Ovary (tissue), 9 donors: ENCODE data around the gene PCDHA7. TPM values are rescaled to one million over a fixed set of nuclear protein-coding genes. Genes with fewer than 3 reads are reported as not detected.

Experiments
- DNase-seq, 5 donors: peaks; one replicate each; pipeline ENCODE4 v3.0.0-alpha.2; 2019 to 2020
- H3K27ac ChIP-seq, 2 donors: fragments of 200-600 bp; one replicate each; pipeline versions ENCODE4 v1.5.1 to v1.8.0; 2019 to 2022
- H3K27me3 ChIP-seq: fragments of 200-600 bp; one replicate; pipeline ENCODE4 v1.8.0; 2022
- H3K36me3 ChIP-seq: fragments of 200-600 bp; sonication (generic); one replicate; pipeline ENCODE4 v1.5.1; 2019
- H3K4me1 ChIP-seq: one replicate; pipeline ENCODE4 v1.8.1; 2013; ENCODE audit warnings: mild to moderate bottlenecking, moderate library complexity; ENCODE audit not compliant: insufficient read depth
- H3K4me3 ChIP-seq: fragments of 200-600 bp; sonication (generic); one replicate; pipeline ENCODE4 v1.5.1; 2017
- H3K9me3 ChIP-seq, 2 donors: fragments of 200-600 bp in 1 of 2; sonication (generic) in 1 of 2; one replicate each; pipeline versions ENCODE4 v1.5.1 to v1.8.1; 2013 to 2019; ENCODE audit warnings: mild to moderate bottlenecking in 1 of 2, moderate library complexity in 1 of 2
- CTCF ChIP-seq, 3 donors: fragments of 450-650 bp in 2 of 3; fragments of 200-600 bp in 1 of 3; IDR thresholded peaks; one replicate each; pipeline versions ENCODE4 v1.5.1 to v1.8.0; 2016 to 2022; ENCODE audit warnings: antibody characterized with exemption in 3 of 3, mild to moderate bottlenecking in 1 of 3
- EP300 ChIP-seq: sonication (generic); formaldehyde crosslinking; IDR thresholded peaks from one replicate; pipeline ENCODE4 v1.6.1; 2017; ENCODE audit warnings: antibody characterized with exemption
- POLR2A ChIP-seq: fragments of 450-650 bp; IDR thresholded peaks from one replicate; pipeline ENCODE4 v1.6.1; 2017; ENCODE audit warnings: antibody characterized with exemption, mild to moderate bottlenecking, moderate library complexity
- WGBS, 3 donors: extraction: QIAGEN DNeasy Blood & Tissue Kit in 1 of 3; methylation state at CpG; one replicate each; pipeline versions ENCODE4 v1.1.5 to v1.1.7; 2013 to 2017; 5-methylcytosine and 5-hydroxymethylcytosine counted together
- intact Hi-C, 4 donors: fragments of 100-400 bp; cut with DNase I; formaldehyde crosslinking; loops; one replicate each; pipeline versions ENCODE4 v1.11.0 to v1.15.1; 2022 to 2023
- polyA plus RNA-seq, 2 donors: library from polyadenylated mRNA; stranded (reverse); fragments of 200-250 nt in 1 of 2; fragments of 350-450 nt in 1 of 2; fragmentation: Illumina TruSeq in 1 of 2; extraction: RNeasy Lipid Tissue Mini Kit (QIAGEN cat#74804) in 1 of 2; gene quantifications; one replicate each; pipeline ENCODE4 v1.2.3, GENCODE V29; 2013 to 2014
- total RNA-seq, 7 donors: library from RNA; depleted of rRNA in 2 of 7; stranded (reverse); fragments of >200 nt in 2 of 7; fragmentation: NEBNext Ultra II Directional in 3 of 7; extraction: Animal tissue kit (Norgen Biotek cat#: 25700) in 3 of 7; gene quantifications; one replicate each; pipeline versions ENCODE4 v1.1.0 to v1.2.4, GENCODE V29; 2016 to 2023
- donor health status: DM: no; HTN: no; CAD: no; lungs with moderate emphysema.
- donor health status: DM: no; HTN: no; CAD: no.
- donor health status: Bipolar disorder and iron deficiency.
- donor health status: DM: yes; HTN: yes; CAD: no.
- donor health status: DM: no; HTN: no; CAD: no.
- donor health status: DM: yes; HTN: yes; CAD: no.

Gene PCDHA7
- total and polyA plus RNA-seq, 9 donors, result 0.25 to 1.4 (median 0.41) TPM

DNA sequence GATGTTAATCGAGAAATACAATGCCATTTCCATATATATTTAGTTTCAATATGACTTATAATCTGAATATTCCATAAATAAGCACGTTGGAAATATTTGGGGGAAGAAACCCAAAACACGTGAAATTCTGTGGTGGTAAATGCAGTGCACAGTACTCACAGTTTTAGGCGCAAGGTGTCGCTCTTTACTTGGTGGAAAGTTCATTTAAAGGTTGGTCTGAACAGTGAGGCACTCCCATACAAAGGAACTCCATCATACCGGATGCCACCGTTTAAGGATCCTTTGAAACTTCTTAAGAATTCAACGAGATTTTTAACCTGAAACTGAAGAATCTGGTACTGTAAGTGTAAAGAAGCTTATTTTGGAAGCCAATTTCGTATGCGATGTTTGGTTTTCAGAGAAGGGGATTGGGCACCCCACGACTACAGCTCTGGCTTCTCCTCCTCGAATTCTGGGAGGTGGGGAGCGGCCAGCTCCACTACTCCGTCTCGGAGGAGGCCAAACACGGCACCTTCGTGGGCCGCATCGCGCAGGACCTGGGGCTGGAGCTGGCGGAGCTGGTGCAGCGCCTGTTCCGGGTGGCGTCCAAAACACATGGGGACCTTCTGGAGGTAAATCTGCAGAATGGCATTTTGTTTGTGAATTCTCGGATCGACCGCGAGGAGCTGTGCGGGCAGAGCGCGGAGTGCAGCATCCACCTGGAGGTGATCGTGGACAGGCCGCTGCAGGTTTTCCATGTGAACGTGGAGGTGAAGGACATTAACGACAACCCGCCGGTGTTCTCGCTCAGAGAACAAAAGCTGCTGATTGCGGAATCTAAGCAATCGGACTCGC lies 34.9 kb downstream of the PCDHA7 start, which contains the start of gene PCDHA11:
TSS of gene PCDHA11 (plus strand) at position 237 of the 834 bp plus-strand sequence. CDS start at position 384, 147 bp downstream.
- Histone ChIP-seq H3K27ac (no peak within 1 kb of the TSS), H3K36me3 (no peaks in the 10 kb centered on the region), H3K4me3 (no peak within 1 kb of the TSS), H3K9me3 (peaks cover 0 to 18% of the 10 kb centered on the region in 2 donors), H3K27me3 (no peaks in the 10 kb centered on the region), H3K4me1 (no peaks in the 10 kb centered on the region)
- TF ChIP-seq CTCF (IDR thresholded peaks at IDR 0.05) (no peak), EP300 (no peak), POLR2A (no peak)
- no peak for DNase-seq
- 11 to 20% (median 16%) methylated on average over 41 of the region's 41 CpGs for WGBS, 3 donors
- intact Hi-C loops, result no loop called here

DNA sequence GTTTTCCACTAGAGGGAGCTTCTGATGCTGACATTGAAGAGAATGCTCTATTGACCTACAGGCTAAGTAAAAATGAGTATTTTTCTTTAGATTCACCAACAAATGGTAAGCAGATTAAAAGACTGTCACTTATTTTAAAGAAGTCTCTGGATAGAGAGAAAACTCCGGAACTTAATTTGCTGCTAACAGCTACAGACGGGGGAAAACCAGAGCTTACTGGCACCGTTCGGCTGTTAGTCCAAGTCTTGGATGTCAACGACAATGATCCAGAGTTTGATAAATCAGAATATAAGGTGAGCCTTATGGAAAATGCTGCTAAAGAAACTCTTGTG lies 35.5 kb downstream of the PCDHA7 start:
- Histone ChIP-seq H3K27me3 (no peaks in the 10 kb centered on the region), H3K9me3 (peaks cover 0 to 18% of the 10 kb centered on the region in 2 donors), H3K4me1 (no peaks in the 10 kb centered on the region), H3K4me3 (no peak overlapping the region), H3K27ac (no peak overlapping the region), H3K36me3 (no peaks in the 10 kb centered on the region)
- no peak for DNase-seq
- TF ChIP-seq CTCF (IDR thresholded peaks at IDR 0.05) (no peak), POLR2A (no peak), EP300 (no peak)
- intact Hi-C loops, result no loop called here
- 53 to 63% (median 58%) methylated on average over 5 of the region's 5 CpGs for WGBS, 3 donors

- Histone ChIP-seq H3K4me1 (no peaks in the 10 kb centered on the region), H3K9me3 (peaks cover 0 to 18% of the 10 kb centered on the region in 2 donors), H3K4me3 (no peak overlapping the region), H3K36me3 (no peaks in the 10 kb centered on the region), H3K27me3 (no peaks in the 10 kb centered on the region), H3K27ac (no peak overlapping the region)
- no peak for DNase-seq
- TF ChIP-seq CTCF (IDR thresholded peaks at IDR 0.05) (no peak), POLR2A (no peak), EP300 (no peak)
- WGBS, 3 donors, result 35 to 54% (median 51%) methylated on average over 111 to 114 of the region's 114 CpGs
- intact Hi-C loops, result no loop called here
Observed at GRCh38 chr5:140870221-140871201, 36.4 kb downstream of the PCDHA7 start.
